ENCODE measurements around the gene SEC61A1.

Gene SEC61A1

GRCh38 chr3:128051837-128052594, at the start of gene SEC61A1:
Gene SEC61A1 (plus strand): TSS chr3:128052437. CDS start chr3:128052553, 116 bp downstream.
- DNase-seq (ENCODE audit: low spot score), result peak; percentile 87

GRCh38 chr3:128004661-128005060, 47.6 kb upstream of the SEC61A1 start:
- no peak for DNase-seq (ENCODE audit: low spot score)

DNA sequence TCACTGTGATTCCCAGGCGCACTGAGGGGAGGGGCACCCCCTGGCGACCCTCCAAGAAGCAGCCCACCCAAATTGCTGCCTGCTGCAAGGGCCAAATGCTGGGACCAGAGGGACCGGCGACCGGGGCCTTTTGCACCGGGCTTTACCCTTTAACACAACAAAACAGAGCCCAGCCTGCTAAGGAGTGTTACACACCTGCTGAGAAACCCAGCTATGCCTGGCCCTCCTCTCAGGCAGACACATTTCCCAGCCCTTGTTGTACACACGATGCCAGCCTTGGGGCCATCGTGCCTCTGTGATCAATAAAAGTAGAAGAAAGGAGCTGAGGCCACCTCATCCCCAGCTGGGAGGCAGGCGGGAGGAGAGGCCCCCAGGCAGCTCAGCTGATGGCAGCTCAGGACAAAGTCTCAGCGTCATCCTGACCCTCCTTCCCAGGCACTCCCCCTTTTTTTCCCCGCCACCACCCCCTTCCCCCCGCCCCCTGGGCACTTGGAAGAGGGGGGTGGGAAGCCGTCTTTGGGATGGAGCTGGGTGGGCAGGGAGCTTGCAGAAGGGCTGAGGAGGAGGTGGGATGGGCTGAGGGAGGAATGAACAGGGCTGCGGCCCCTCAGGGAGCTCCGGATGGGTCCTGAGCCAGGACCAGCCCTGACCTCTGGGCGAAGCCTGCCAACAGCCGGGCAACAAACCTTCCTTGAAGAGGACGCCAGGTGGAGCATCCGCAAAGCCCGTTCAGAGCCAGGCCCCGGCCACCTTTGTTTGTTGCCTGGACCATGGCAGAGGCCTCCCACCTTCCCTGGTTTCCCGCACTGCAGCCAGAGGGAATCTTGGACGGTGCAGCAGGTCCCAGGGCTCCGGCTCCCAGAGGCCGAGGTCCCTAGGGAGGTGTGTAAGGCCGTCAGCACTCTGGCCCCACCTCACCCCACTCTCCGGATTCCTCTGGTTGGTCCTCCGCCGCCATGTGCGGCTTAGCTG, 45.9 kb upstream of the SEC61A1 start:
- no peak for DNase-seq (ENCODE audit: low spot score)

DNA sequence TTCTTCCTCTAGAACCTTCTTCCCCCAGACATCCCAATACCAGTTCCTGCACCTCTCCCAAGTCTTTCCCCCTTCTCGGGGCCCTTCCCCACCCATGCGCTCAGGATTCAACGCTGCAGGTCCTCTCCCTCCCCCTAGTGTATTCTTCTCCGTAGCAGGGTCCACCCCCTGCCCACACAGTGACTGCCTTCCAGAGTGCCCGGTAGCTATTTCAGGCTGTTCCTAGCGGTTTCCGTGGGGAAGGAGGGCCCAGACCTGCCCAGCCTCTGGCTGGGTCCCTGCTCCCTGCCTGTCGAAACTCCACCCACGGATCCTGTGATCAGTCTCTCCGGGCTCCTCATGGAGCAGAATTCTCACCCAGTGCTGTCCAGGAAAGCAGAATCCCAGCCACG, 45.2 kb upstream of the SEC61A1 start:
- DNase-seq (ENCODE audit: low spot score), result no peak

DNA sequence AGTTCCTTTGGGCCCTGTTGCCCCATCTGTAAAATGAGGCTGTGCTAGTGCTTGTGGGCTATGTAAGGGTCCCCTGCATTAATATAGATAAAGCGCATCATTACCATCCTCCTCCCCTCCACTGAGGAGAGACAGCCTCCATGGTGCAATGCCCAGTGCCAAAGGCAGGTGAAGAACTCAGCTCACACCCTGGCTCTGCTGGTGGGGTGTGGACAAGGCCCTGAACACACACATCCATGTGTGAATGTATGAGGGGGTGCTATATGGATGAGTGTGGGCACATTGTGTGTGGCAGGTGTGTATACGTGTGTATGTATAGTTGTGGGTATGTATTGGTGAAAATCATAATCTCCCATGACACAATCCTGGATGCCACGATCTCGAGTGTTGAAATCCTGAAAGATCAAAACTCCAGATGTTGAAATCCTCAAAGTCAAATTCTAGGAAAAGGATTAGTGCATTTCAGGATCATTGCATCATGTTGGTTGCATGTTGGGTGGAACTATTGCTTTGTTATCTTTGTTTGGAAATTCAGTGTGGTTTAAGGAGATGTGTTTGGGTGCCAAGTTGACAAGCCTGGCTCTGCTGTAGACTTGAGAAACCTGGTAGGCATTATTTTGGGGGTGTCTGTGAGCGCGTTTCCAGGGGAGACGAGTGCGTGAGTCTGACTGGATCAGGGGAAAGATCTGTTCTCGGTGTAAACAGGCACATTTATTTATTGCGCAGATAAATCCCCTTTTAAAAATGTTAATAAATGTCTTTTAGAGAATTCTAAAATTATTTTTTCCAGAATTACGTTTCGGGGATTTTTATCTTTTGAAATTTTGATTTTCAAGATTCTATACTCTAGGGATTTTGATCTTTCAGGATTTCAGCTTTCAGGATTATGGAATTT, 42.0 kb upstream of the SEC61A1 start:
- DNase-seq (ENCODE audit: low spot score), result no peak

DNA sequence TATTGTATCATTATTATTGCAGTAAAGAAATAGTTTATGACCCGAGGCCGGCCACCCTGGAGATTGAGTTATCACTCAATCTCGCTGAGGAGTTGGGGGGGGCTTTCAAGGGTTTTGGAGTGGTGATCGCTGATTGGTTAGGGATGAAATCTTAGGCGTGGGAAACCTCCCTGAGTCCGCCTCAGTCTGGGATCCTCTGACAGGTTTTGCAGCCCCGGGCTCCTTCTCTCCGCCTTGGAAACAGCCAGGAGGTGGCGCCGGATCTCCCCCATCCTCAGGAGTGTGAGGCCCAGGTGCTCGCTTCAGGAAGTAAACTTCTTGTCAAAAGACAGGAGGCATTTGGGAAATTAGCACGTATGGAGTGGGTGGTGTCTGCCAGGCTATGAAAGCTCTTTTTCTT, 41.1 kb upstream of the SEC61A1 start:
- peak; percentile 46 for DNase-seq (ENCODE audit: low spot score)

GRCh38 chr3:128012050-128012449, 40.2 kb upstream of the SEC61A1 start:
- no peak for DNase-seq (ENCODE audit: low spot score)

DNA sequence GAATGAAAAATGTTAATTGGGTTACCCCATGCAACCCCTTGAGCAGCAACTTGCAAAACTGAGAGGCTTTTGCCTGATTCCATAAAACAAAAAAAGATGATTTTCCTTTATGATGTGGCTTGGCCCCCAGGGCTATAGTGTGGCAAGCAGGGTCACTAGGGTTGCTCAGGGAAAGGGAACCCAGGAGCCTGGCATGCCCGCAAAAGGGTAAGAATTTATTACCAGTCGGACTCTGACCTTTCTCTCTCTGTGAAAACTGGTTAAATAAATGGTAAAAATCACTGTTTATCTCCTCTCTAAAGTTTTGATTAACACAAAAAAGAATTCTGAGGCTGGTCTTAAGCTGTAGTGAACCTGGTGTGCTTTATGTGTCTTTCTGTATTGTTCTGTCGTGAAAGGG, 37.7 kb upstream of the SEC61A1 start:
- DNase-seq (ENCODE audit: low spot score), result no peak

DNA sequence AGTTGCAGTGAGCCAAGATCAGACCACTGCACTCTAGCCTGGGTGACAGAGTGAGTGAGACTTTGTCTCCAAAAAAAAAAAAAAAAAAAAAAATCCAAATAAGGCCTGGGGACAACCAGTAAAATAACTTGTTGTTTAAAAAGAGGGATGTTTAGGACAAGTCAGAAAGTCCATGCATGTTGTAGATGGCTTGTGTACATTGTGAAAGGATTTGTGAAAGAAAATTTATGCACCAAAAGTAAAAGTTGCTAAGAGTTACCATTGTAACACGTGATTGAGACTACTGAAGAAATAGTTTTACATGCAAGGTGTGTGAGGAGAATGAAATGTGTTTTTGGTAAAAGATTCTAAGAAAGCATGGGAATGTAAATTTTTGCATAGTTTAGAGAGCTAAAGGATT, 35.7 kb upstream of the SEC61A1 start:
- no peak for DNase-seq (ENCODE audit: low spot score)

GRCh38 chr3:128021768-128022372, 30.4 kb upstream of the SEC61A1 start:
- no peak for DNase-seq (ENCODE audit: low spot score)

- no peak for DNase-seq (ENCODE audit: low spot score)
Observed at GRCh38 chr3:128033102-128033501, 19.1 kb upstream of the SEC61A1 start.

DNA sequence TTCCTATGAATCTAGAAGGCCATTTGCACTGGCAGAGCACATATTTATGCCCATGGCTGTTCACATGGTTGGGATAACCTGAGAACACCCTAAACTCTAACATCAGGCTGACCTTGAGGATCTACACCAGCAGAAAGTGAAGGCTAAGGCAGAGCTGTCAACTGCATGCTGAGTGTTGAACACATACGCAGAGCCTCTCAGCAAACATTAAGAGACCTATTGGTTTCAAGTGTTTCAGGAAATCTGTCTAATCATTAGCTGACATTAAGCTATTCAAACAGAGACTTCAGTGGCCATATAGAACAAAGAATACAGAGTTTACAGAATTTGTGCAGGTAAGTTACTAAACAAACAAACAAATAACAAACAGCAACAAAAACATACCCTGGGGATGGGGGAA, 16.1 kb upstream of the SEC61A1 start:
- no peak for DNase-seq (ENCODE audit: low spot score)

DNA sequence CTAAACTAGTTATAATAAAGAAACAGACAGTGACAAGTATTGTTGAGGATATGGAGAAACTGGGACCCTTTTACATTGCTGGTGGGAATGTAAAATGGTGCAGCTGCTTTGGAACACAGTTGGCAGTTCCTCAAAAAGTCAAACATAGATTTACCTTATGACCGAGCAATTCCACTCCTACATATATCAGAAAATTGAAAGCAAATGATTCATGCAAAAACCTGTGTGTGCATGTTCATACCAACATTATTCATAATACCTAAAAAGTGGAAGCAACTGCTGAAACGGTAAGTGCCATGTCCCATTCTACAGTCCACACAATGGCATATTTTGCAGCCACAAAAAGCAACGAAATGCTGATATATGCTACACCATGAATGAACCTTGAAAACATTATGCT, 12.2 kb upstream of the SEC61A1 start:
- no peak for DNase-seq (ENCODE audit: low spot score)

GRCh38 chr3:128040660-128041059, 11.6 kb upstream of the SEC61A1 start:
- no peak for DNase-seq (ENCODE audit: low spot score)

DNA sequence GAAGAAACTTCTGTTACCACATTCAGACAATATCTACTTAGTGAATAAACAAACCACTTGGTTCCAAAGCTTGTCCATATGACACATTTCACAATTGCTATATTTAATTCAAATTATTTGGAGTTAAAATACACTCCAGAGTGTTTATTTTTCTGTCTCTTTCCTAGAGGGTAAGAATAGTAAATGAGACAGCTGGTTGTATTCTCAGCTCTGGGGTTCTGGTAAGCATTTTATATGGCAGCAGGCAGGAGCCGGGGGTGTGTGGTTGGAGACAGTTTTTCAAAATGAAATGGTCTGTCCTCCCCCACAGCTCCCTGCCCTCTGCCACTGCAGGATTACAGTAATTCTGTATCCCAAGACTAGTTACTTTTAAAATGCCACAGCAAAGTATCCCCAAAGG, 10.9 kb upstream of the SEC61A1 start:
- DNase-seq (ENCODE audit: low spot score), result no peak

GRCh38 chr3:128050597-128050996, 1.6 kb upstream of the SEC61A1 start:
- no peak for DNase-seq (ENCODE audit: low spot score)

DNA sequence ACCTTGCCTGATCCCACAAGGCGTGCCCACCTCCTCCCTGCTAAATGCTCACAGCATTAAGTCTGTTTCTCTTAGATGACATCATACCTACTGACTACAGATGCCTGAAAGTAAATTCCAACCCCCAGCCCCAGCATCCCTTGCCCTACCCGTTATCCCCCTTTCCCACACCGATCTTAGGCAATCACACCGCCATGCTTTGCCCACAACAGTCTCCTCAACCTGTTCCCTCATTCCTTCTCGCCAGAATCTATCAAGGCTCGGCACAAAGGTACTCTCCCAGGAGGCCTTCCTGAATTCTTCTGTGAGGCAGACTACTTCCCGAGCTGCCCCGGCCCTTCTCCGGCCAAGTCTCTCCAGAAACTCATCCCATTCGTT, 789 bp upstream of the SEC61A1 start:
- peak; percentile 19 for DNase-seq (ENCODE audit: low spot score)

DNA sequence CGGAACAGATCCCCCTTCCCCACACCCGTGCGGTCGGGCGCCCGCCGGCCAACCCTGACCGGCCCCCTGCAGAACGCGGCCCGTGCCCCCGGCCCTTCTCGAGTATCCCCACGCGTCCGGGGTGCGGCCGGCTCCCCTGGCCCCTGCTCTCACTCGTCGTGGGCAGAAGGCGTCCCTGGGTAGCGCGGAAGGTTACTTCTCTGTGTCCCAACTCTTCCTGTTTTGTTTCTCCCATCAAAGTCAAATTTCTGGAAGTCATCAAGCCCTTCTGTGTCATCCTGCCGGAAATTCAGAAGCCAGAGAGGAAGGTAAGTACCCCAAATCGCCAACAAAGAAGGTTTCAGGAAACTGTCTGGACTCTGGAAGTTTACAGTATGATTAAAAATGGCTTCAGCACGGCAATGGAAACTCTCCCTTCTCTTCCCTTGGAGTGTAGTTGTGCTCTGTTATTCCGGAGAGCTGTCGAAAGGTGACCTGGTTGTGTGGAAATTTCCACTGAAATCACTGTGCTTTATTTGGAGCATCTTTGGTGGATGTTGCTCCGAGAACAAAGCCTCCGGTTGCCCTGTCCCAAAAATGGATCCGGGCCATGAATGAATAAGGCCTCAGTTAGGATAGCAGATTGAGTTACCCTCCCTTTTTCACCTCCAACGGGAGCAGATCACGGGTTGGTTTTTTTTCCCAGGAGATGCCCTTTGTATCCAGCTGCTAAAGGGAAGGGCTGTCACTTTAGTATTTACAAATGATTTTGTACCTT, 536 bp downstream of the SEC61A1 start:
- DNase-seq (ENCODE audit: low spot score), result peak; percentile 16

DNA sequence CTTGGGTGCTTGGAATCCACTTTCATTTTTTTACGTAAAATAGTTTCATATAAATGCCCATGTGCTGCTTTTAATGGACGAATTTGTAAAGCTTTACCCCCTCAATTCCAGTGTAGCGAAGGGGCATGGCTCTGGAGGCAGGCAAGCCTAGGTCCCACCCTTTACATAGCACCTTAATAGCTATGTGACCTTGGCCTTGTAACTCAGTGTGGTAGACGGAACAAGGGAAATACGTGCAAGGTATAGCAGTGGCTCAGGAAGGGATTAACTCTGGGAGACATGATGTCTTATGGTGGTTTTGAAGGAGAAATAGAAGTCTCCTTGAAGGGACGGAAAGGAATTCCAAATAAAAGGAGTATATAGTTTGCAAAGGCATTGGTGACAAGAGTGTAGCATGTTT, 1.4 kb downstream of the SEC61A1 start:
- DNase-seq (ENCODE audit: low spot score), result no peak

DNA sequence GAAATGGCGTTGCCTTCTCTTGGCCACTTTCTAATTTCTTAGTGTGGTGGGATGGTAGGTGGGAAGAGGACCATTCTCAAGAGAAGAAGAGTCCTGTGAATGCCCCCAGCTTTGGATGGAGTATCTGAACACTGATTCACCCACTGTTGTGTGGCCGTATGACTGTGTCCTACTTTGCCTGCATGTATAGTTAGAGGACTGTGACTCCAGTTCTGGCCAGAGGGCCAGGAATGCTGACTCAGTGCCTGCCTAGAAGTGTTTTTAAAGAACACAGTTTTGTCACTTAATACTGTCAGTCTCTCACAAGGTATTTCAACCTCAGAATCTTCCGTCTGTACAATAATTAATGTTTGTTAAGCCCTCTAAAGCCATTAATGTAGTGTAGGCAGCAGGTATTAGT, 2.1 kb downstream of the SEC61A1 start:
- DNase-seq (ENCODE audit: low spot score), result no peak

DNA sequence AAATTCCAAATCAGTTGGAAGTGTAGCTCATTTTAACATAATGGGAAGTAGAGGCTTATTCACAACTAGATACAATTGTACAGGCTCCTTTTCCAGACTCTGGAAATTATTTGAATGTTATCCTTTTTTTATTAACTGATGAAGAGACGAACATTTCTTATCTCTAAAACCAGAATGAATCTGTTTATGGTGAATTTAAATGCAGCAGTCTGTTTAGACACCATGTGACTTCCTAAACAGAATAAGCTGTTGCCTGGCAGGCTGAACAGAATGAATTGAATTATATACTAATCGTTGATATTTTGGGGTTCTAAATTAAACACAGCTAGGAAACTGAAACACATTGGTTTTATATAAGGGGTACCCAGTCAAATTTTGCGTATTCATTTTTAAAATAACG, 4.0 kb downstream of the SEC61A1 start:
- no peak for DNase-seq (ENCODE audit: low spot score)

Data from cerebellar cortex (tissue), 1 donor.